ENCODE measurements around the gene BACE2.

DNA sequence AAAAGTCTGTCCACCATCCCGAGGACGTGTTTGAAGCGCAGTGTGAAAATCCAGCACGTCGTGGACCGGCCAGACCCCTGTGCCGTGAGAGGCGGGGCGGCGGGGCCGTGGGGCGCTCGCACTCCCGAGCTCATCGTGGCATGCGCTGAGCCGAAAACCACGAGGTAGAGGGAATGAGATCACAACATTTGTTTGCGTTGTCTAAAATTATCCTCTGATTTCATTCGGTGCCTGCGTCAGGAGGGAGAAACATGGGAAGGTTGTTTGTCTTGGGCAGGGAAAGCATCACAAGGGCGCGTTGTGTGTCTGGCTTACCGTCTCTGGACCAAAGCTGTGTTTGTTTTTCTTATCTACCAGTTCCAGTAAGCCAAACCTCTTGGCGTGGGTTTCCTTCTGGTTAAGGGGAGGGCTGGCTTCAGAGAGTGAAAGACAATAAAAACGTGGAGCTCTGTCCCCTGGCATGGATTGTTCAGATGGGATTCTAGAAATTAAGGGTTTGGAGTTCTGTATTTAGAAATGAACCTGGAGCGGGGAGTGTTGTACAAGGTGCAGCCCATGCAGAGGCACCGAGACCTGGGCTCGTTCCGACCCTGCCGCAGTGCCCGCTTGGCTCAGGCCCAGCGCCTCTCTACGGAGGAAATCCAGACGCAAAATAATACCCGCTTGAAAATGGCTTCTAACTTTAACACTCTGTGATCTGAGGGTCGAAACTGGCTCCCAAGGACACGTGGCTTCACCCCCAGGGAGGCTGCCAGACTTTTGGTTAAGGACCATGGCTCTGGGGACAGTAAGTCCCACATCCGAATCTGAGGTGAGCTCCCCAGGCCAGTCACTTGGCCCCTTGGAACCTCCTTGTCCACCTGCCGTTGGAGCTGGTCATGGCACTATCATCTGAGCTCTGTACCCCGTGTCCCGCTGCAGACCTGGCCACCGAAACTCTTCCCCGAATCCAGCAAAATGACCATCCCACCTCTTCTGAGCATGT is 79.9 kb downstream of the BACE2 start:
- TF ChIP-seq, protein P1, sequence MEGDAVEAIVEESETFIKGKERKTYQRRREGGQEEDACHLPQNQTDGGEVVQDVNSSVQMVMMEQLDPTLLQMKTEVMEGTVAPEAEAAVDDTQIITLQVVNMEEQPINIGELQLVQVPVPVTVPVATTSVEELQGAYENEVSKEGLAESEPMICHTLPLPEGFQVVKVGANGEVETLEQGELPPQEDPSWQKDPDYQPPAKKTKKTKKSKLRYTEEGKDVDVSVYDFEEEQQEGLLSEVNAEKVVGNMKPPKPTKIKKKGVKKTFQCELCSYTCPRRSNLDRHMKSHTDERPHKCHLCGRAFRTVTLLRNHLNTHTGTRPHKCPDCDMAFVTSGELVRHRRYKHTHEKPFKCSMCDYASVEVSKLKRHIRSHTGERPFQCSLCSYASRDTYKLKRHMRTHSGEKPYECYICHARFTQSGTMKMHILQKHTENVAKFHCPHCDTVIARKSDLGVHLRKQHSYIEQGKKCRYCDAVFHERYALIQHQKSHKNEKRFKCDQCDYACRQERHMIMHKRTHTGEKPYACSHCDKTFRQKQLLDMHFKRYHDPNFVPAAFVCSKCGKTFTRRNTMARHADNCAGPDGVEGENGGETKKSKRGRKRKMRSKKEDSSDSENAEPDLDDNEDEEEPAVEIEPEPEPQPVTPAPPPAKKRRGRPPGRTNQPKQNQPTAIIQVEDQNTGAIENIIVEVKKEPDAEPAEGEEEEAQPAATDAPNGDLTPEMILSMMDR (IDR thresholded peaks at IDR 0.05): no peak
- TF ChIP-seq ZFX (IDR thresholded peaks at IDR 0.05; ENCODE audit: borderline replicate concordance): no peak

Data from 22Rv1 (cell line).